Peyer's patch (tissue), 4 donors: Measurements from ENCODE around the gene MTMR3.

ENCODE experiments used
- POLR2A ChIP-seq, 2 donors: fragments of 450-650 bp; IDR thresholded peaks; one replicate each; pipeline ENCODE4 v1.5.1; 2017; ENCODE audit warnings: antibody characterized with exemption in 2 of 2, mild to moderate bottlenecking in 2 of 2, moderate library complexity in 2 of 2
- TF ChIP-seq, protein P1 (sequence below), 6 experiments: fragments of 450-650 bp in 4 of 6; fragments of 200-600 bp in 2 of 6; sonication (generic) in 1 of 6; IDR thresholded peaks; one replicate each; pipeline ENCODE4 v1.5.1; 2017 to 2019; ENCODE audit warnings: antibody characterized with exemption in 6 of 6, mild to moderate bottlenecking in 3 of 6, moderate library complexity in 1 of 6

DNA sequence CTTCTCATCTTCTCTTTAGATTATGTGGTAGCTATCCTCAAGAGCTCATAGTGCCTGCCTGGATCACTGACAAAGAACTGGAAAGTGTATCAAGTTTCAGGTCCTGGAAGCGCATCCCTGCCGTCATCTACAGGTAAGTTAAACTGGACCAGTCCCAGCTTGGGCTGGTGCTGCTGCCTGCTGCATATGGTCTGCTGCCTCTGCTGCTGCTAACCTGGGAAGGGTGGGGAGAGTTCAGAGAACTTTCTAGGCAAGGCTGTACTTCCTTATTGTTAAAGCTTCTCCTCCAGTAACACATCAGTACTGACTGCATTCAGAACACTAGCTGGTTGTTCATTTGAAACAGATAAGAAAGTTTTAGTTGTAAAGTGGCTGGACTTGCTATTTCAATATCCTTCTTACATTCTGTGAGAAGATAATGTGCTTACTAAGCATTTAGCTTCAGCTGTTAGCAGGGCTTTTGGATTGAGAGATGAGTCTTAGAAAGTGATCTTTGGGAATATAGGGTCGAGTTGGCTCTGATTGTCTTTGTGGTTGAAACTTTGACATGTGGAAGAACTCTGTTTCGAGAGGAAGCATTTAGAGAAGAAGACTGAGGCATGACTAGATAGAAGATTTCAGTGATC lies 120.0 kb downstream of the MTMR3 start:
- TF ChIP-seq POLR2A (IDR thresholded peaks at IDR 0.05), result no peak
- TF ChIP-seq, protein P1, sequence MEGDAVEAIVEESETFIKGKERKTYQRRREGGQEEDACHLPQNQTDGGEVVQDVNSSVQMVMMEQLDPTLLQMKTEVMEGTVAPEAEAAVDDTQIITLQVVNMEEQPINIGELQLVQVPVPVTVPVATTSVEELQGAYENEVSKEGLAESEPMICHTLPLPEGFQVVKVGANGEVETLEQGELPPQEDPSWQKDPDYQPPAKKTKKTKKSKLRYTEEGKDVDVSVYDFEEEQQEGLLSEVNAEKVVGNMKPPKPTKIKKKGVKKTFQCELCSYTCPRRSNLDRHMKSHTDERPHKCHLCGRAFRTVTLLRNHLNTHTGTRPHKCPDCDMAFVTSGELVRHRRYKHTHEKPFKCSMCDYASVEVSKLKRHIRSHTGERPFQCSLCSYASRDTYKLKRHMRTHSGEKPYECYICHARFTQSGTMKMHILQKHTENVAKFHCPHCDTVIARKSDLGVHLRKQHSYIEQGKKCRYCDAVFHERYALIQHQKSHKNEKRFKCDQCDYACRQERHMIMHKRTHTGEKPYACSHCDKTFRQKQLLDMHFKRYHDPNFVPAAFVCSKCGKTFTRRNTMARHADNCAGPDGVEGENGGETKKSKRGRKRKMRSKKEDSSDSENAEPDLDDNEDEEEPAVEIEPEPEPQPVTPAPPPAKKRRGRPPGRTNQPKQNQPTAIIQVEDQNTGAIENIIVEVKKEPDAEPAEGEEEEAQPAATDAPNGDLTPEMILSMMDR (IDR thresholded peaks at IDR 0.05), result no peak
